Measurements from ENCODE around the gene CAPN15. TPM values are rescaled to one million over a fixed set of nuclear protein-coding genes. Genes with fewer than 3 reads are reported as not detected.
"Not testable (repeated sequence)": the region's sequence is repeated elsewhere in the genome, so short reads cannot be mapped to it uniquely, and the experiment has no call there.

Gene CAPN15
- total and polyA plus RNA-seq, 10 donors = 25.8 to 71.7 (median 62.5) TPM

DNA sequence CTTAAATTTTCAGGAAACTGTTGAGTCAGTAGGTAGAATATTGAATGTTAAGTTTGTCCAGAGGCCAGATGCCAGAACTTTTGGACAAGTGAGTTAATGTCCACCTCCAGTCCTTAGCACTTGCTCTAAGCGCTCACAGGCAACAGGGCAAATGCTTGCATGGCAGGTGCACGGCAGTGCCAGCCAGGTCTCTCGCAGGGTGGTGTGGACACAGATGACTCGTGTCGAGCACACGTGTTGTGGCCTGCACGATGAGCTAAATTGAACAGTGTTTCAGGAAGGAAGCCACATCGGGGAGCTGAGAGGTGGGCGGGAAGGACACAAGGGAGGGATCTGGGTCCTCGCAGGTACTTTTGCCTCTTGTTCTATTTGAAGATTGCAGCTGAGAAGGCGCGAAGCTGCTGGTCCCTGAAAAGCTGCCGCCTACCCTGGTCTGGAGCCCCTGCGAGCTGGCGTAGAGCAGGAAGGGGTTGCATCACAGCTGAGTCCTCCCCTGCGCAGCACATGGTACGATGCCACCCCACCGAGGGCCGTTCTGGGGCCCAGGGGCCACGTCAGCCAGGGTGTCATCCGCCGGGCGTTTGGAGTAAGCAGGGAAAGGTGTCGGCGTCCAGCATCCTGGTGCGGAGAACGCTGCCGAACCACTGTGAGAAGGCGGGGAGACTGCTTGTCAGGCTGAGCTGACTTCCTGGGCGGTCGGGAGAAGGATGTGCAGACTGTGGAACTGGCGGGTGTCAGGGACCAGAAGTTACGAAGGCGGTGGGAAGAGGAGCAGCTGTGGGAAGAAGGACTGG is 68.6 kb downstream of the CAPN15 start:
- no peak for DNase-seq
- no peak overlapping the region for H3K4me3 ChIP-seq
- WGBS, 5 donors = 55 to 79% (median 68%) methylated on average over 27 to 34 of the region's 34 CpGs
- H3K4me1 ChIP-seq = peaks cover 9 to 60% (median 38%) of the 10 kb centered on the region in 6 donors
- no peaks in the 10 kb centered on the region for H3K9me3 ChIP-seq
- intact Hi-C loops (cut with DNase I; ENCODE audit: low total_unique reads) = no loop called here
- TF ChIP-seq POLR2A (IDR thresholded peaks at IDR 0.05) (no peak), POLR2AphosphoS5 (IDR thresholded peaks at IDR 0.05) (no peak)
- H3K27me3 ChIP-seq (replicated peaks in 1 of 7) = no peaks in the 10 kb centered on the region
- peaks cover 0 to 55% (median 2%) of the 10 kb centered on the region in 6 donors for H3K36me3 ChIP-seq
- no peak overlapping the region for H3K27ac ChIP-seq

- H3K27me3 ChIP-seq (replicated peaks in 1 of 7) = no peaks in the 10 kb centered on the region
- H3K4me1 ChIP-seq = peaks cover 9 to 54% (median 33%) of the 10 kb centered on the region in 6 donors
- H3K36me3 ChIP-seq = peaks cover 0 to 58% (median 2%) of the 10 kb centered on the region in 6 donors
- intact Hi-C loops (cut with DNase I; ENCODE audit: low total_unique reads) = no loop called here
- WGBS, 5 donors = 90 to 96% (median 93%) methylated on average over 12 of the region's 12 CpGs
- H3K27ac ChIP-seq = no peak overlapping the region
- H3K4me3 ChIP-seq = no peak overlapping the region
- TF ChIP-seq CTCF (IDR thresholded peaks at IDR 0.05 in 8 of 11, conservative IDR thresholded peaks at IDR 0.05 in 3 of 11) (no peak), POLR2A (IDR thresholded peaks at IDR 0.05) (no peak), POLR2AphosphoS5 (IDR thresholded peaks at IDR 0.05) (no peak)
- no peaks in the 10 kb centered on the region for H3K9me3 ChIP-seq
- DNase-seq = no peak
Measured at GRCh38 chr16:596736-597060, 69.2 kb downstream of the CAPN15 start.

GRCh38 chr16:597655-598054 is 70.1 kb downstream of the CAPN15 start:
- peaks cover 8 to 45% (median 23%) of the 10 kb centered on the region in 6 donors for H3K4me1 ChIP-seq
- H3K9me3 ChIP-seq; H3K27me3 ChIP-seq (replicated peaks in 1 of 7); DNase-seq; H3K27ac ChIP-seq; H3K4me3 ChIP-seq; intact Hi-C loops (cut with DNase I; ENCODE audit: low total_unique reads): not testable (repeated sequence)
- H3K36me3 ChIP-seq = peaks cover 0 to 58% (median 2%) of the 10 kb centered on the region in 6 donors
- 94 to 98% (median 96%) methylated on average over 6 to 7 of the region's 7 CpGs for WGBS, 5 donors

DNA sequence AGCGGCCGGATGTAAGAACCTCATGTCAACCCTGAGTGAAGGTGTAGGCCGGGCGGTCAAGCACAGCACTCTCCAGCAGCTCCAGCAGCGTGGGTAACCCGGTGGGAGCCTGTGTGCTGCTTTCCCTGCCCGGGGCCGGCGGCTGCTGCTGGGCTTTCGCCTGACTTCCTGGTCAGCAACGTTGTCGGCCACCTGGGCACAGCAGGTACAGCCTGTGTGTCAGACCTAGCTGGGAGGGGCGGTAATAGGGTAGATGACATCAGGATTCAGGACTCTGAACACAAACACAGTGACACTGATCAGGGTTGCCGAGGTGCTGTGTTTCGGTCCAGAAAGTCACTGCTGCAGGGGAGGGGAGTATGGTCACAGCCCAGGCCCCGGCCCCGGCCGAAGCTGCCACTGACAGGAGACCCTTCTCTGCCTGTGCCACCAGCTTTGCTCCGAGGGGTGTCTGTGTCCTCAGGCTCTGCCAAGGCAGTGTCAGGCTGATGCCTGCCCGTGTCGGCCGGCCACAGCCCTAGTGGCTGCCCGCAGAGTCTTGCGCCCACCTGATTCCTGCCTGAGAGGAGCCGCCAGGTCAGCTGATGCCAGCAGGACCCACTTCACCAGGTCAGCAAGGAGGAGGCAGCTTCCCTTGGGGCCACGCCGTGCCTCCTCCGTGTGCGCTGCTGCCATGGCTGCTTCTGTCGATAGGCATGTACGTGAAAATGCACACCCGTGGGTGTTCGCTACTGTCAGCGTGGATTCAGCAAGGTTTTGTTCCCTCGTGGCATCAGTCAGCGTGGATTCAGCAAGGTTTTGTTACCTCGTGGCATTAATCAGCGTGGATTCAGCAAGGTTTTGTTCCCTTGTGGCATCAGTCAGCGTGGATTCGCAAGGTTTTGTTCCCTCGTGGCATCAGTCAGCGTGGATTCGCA is 71.6 kb downstream of the CAPN15 start:
- 96 to 98% (median 98%) methylated on average over 27 to 43 of the region's 43 CpGs for WGBS, 5 donors
- Histone ChIP-seq H3K4me3 (no peak overlapping the region), H3K27ac (no peak overlapping the region), H3K4me1 (peaks cover 0 to 30% (median 11%) of the 10 kb centered on the region in 6 donors), H3K36me3 (peaks cover 0 to 45% (median 2%) of the 10 kb centered on the region in 6 donors), H3K27me3 (replicated peaks in 1 of 7) (no peaks in the 10 kb centered on the region), H3K9me3 (no peaks in the 10 kb centered on the region)
- TF ChIP-seq POLR2A (IDR thresholded peaks at IDR 0.05) (no peak), CTCF (IDR thresholded peaks at IDR 0.05 in 8 of 11, conservative IDR thresholded peaks at IDR 0.05 in 3 of 11) (no peak), POLR2AphosphoS5 (IDR thresholded peaks at IDR 0.05) (no peak)
- intact Hi-C loops (cut with DNase I; ENCODE audit: low total_unique reads) = no loop called here
- no peak for DNase-seq

- Histone ChIP-seq H3K27ac (no peak overlapping the region), H3K27me3 (replicated peaks in 1 of 7) (no peaks in the 10 kb centered on the region), H3K9me3 (peaks cover 0 to 10% (median 7%) of the 10 kb centered on the region in 8 donors), H3K36me3 (peaks cover 0 to 53% (median 2%) of the 10 kb centered on the region in 6 donors), H3K4me3 (no peak overlapping the region), H3K4me1 (peaks cover 0 to 13% (median 5%) of the 10 kb centered on the region in 6 donors)
- TF ChIP-seq POLR2A (IDR thresholded peaks at IDR 0.05) = no peak
- TF ChIP-seq CTCF (IDR thresholded peaks at IDR 0.05 in 8 of 11, conservative IDR thresholded peaks at IDR 0.05 in 3 of 11) = no peak
- no peak for TF ChIP-seq POLR2AphosphoS5 (IDR thresholded peaks at IDR 0.05)
- 41 to 57% (median 51%) methylated on average over 7 of the region's 7 CpGs for WGBS, 5 donors
- intact Hi-C loops (cut with DNase I; ENCODE audit: low total_unique reads) = no loop called here
- no peak for DNase-seq
Measured at GRCh38 chr16:600781-601180, 73.3 kb downstream of the CAPN15 start.

Data from spleen (tissue), 11 donors.